Measurements from ENCODE around the gene PF4V1. TPM values are rescaled to one million over a fixed set of nuclear protein-coding genes. Genes with fewer than 3 reads are reported as not detected.

The PF4V1 gene
- total RNA-seq, 1 donor from 2014 or later, result not detected

GRCh38 chr4:73891326-73891725, 38.2 kb downstream of the PF4V1 start:
- DNase-seq (ENCODE audit: low read depth), result no peak
- TF ChIP-seq CTCF (IDR thresholded peaks at IDR 0.05; ENCODE audit: insufficient read depth, low read length, poor library complexity, severe bottlenecking), result no peak

GRCh38 chr4:73891739-73892405, 38.8 kb downstream of the PF4V1 start:
- DNase-seq (ENCODE audit: low read depth), result no peak
- Histone ChIP-seq H3K4me3 (ENCODE audit: low read depth, low read length) (no peak overlapping the region), H3K27me3 (ENCODE audit: control insufficient read depth, insufficient read depth, low read length) (no peaks in the 10 kb centered on the region), H3K36me3 (ENCODE audit: control insufficient read depth, insufficient read depth, low read length) (no peaks in the 10 kb centered on the region)
- no peak for TF ChIP-seq CTCF (IDR thresholded peaks at IDR 0.05; ENCODE audit: insufficient read depth, low read length, poor library complexity, severe bottlenecking)

More at GRCh38 chr4:73891326-73891725, 38.2 kb downstream of the PF4V1 start:
- Histone ChIP-seq H3K27me3 (ENCODE audit: control insufficient read depth, insufficient read depth, low read length) (no peaks in the 10 kb centered on the region), H3K36me3 (ENCODE audit: control insufficient read depth, insufficient read depth, low read length) (no peaks in the 10 kb centered on the region), H3K4me3 (ENCODE audit: low read depth, low read length) (no peak overlapping the region)

GRCh38 chr4:73892966-73893365, 39.9 kb downstream of the PF4V1 start:
- no peak for DNase-seq (ENCODE audit: low read depth)
- no peaks in the 10 kb centered on the region for H3K27me3 ChIP-seq (ENCODE audit: control insufficient read depth, insufficient read depth, low read length)
- no peak overlapping the region for H3K4me3 ChIP-seq (ENCODE audit: low read depth, low read length)
- no peak for TF ChIP-seq CTCF (IDR thresholded peaks at IDR 0.05; ENCODE audit: insufficient read depth, low read length, poor library complexity, severe bottlenecking)
- no peaks in the 10 kb centered on the region for H3K36me3 ChIP-seq (ENCODE audit: control insufficient read depth, insufficient read depth, low read length)

GRCh38 chr4:73894001-73894400, 40.9 kb downstream of the PF4V1 start:
- Histone ChIP-seq H3K27me3 (ENCODE audit: control insufficient read depth, insufficient read depth, low read length) (no peaks in the 10 kb centered on the region), H3K36me3 (ENCODE audit: control insufficient read depth, insufficient read depth, low read length) (no peaks in the 10 kb centered on the region), H3K4me3 (ENCODE audit: low read depth, low read length) (no peak overlapping the region)
- no peak for TF ChIP-seq CTCF (IDR thresholded peaks at IDR 0.05; ENCODE audit: insufficient read depth, low read length, poor library complexity, severe bottlenecking)
- DNase-seq (ENCODE audit: low read depth), result no peak

DNA sequence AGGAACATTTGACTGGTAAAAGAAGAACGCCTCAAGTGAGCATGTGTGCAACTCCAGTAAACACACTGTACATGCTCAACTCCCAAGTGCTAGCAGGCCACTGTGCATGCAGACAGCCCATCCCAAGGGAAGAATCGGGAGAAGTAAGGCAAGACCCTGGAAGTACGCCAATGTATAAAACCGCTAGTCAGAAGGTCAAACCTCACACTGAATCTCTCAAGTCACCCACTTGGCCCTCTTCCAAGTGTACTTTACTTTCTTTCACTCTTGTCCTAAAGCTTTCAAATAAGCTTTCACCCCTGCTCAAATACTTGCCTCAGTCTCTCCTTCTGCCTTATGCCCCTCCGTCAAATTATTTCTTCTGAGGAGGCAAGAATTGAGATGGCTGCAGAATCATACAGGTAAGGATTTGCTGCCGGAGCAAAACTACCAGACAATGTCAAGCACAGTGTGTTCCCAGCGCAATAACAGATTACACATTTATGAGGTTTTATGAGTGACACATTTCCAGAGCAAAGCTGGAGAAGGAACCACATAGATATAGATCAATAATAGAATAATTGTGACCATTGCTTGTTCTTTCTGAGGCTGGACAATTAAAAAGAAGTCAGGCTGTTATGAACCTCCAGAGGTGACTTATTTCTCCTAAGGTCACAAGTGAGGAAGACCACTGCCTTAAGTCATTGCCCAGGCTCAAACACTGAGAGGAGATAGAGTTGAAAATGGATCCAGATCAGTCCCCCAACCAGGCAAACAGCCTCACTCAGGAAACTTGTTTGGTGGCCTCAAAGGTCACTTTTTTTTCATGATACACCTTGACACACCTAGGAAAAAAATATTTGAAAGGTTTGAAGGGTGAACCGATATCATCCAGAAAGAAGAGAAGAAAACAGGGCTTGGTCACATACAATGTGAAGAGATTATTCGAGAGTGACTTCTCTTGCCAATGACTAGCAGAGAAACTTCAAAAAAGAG, 42.4 kb downstream of the PF4V1 start:
- Histone ChIP-seq H3K27me3 (ENCODE audit: control insufficient read depth, insufficient read depth, low read length) (no peaks in the 10 kb centered on the region), H3K4me3 (ENCODE audit: low read depth, low read length) (no peak overlapping the region), H3K36me3 (ENCODE audit: control insufficient read depth, insufficient read depth, low read length) (no peaks in the 10 kb centered on the region)
- TF ChIP-seq CTCF (IDR thresholded peaks at IDR 0.05; ENCODE audit: insufficient read depth, low read length, poor library complexity, severe bottlenecking), result no peak
- no peak for DNase-seq (ENCODE audit: low read depth)
